HCT116 (cell line): ENCODE results near the gene PCDHB5. TPM values are rescaled to one million over a fixed set of nuclear protein-coding genes. Genes with fewer than 3 reads are reported as not detected.
"Not testable (repeated sequence)": the region's sequence is repeated elsewhere in the genome, so short reads cannot be mapped to it uniquely, and the experiment has no call there.

Source experiments
- ATAC-seq: fragments of 200-7000 bp; cut with Tn5 transposase; 2 replicates; pipeline ENCODE4 v1.9.1; 2020; ENCODE audit warnings: mild to moderate bottlenecking, moderate library complexity
- BruUV-seq: library from RNA; stranded (reverse); fragments of 400-500 nt; replicated peaks from 2 replicates; lab custom pipeline; 2021; lab: Mats Ljungman, UMichigan
- CTCF ChIA-PET: fragments of 300-600 bp; sonication (Branson Sonifier 250); formaldehyde crosslinking; loops from one replicate; lab custom pipeline; 2021; ENCODE audit warnings: antibody characterized with exemption; lab: Charles Lee
- POLR2A ChIA-PET: fragments of 300-600, 350-600 bp; sonication (Branson Sonifier 250); formaldehyde crosslinking; loops from one replicate; lab custom pipeline; 2021; ENCODE audit warnings: antibody characterized with exemption; lab: Charles Lee
- RAD21 ChIA-PET, 2 experiments: fragments of 300-600 bp; sonication (Branson Sonifier 250); formaldehyde crosslinking; loops; one replicate each; lab custom pipeline; 2023; ENCODE audit warnings: low total read pairs in 2 of 2; ENCODE audit not compliant: uncharacterized antibody in 2 of 2, unreplicated experiment in 2 of 2, low non-redundant PET in 1 of 2; lab: Charles Lee
- DNase-seq: peaks from one replicate; pipeline ENCODE4 v3.0.0-alpha.2; 2010; ENCODE audit warnings: low read depth, low spot score
- H2AFZ ChIP-seq: fragments of 200-600 bp; shearing (Covaris generic), sonication (generic); 2 replicates; pipeline ENCODE4 v1.6.1; 2017; ENCODE audit warnings: low read depth, mixed run types, mixed read lengths, antibody characterized with exemption, low read length; ENCODE audit not compliant: poor library complexity, severe bottlenecking
- H3K27ac ChIP-seq: 2 replicates; pipeline ENCODE4 v1.5.1; 2012; ENCODE audit warnings: low read depth, low read length
- H3K27me3 ChIP-seq: fragments of 200-600 bp; sonication (generic); 2 replicates; pipeline ENCODE4 v1.6.1; 2016; ENCODE audit warnings: mixed run types, low read length, mixed read lengths; ENCODE audit not compliant: insufficient read depth
- H3K36me3 ChIP-seq, 2 experiments: fragments of 200-500 bp in 1 of 2; fragments of 200-600 bp in 1 of 2; sonication (Bioruptor generic) in 1 of 2; sonication (generic) in 1 of 2; 2 replicates each; pipeline versions ENCODE4 v1.5.1 to v1.6.1; 2014 to 2016; ENCODE audit warnings: low read length in 2 of 2, inconsistent platforms in 1 of 2, mixed read lengths in 1 of 2, mixed run types in 1 of 2; ENCODE audit not compliant: insufficient read depth in 2 of 2, control insufficient read depth in 1 of 2
- H3K4me1 ChIP-seq, 2 experiments: fragments of 200-600 bp in 1 of 2; sonication (generic) in 1 of 2; 2 replicates each; pipeline versions ENCODE4 v1.5.1 to v1.6.1; 2012 to 2017; ENCODE audit warnings: low read length in 2 of 2, inconsistent platforms in 1 of 2, mild to moderate bottlenecking in 1 of 2, mixed read lengths in 1 of 2, mixed run types in 1 of 2, moderate library complexity in 1 of 2; ENCODE audit not compliant: insufficient read depth in 2 of 2, control insufficient read depth in 1 of 2
- H3K4me2 ChIP-seq: fragments of 200-600 bp; sonication (generic); 2 replicates; pipeline ENCODE4 v1.6.1; 2017; ENCODE audit warnings: mixed run types, low read length, mixed read lengths
- H3K4me3 ChIP-seq, 2 experiments: fragments of 200-600 bp in 1 of 2; sonication (generic) in 1 of 2; replicated peaks in 1 of 2; 2 replicates each; pipeline ENCODE4 v1.5.1; 2011 to 2016; ENCODE audit warnings: low read length in 2 of 2, control low read depth in 1 of 2, low read depth in 1 of 2, mild to moderate bottlenecking in 1 of 2, mixed read lengths in 1 of 2, mixed run types in 1 of 2
- H3K79me2 ChIP-seq: fragments of 200-600 bp; sonication (generic); 2 replicates; pipeline ENCODE4 v1.6.1; 2017; ENCODE audit warnings: mild to moderate bottlenecking, mixed run types, low read length, moderate library complexity, mixed read lengths; ENCODE audit not compliant: insufficient read depth
- H3K9ac ChIP-seq: fragments of 200-600 bp; sonication (generic); 2 replicates; pipeline ENCODE4 v1.6.1; 2016; ENCODE audit warnings: low read length, mixed read lengths
- H3K9me2 ChIP-seq: fragments of 200-600 bp; sonication (generic), shearing (Covaris generic); 2 replicates; pipeline ENCODE4 v1.6.1; 2017; ENCODE audit warnings: mixed run types, mild to moderate bottlenecking, moderate library complexity; ENCODE audit not compliant: insufficient read depth
- H3K9me3 ChIP-seq, 2 experiments: fragments of 200-500 bp in 1 of 2; fragments of 200-600 bp in 1 of 2; sonication (Bioruptor generic) in 1 of 2; sonication (generic) in 1 of 2; 2 replicates each; pipeline ENCODE4 v1.6.1; 2014 to 2017; ENCODE audit warnings: low read length in 2 of 2, mixed read lengths in 2 of 2, inconsistent platforms in 1 of 2, low read depth in 1 of 2, mild to moderate bottlenecking in 1 of 2, mixed run types in 1 of 2, moderate library complexity in 1 of 2; ENCODE audit not compliant: control insufficient read depth in 1 of 2, insufficient read depth in 1 of 2
- H4K20me1 ChIP-seq: fragments of 200-600 bp; sonication (generic), shearing (Covaris generic); 2 replicates; pipeline ENCODE4 v1.6.1; 2017; ENCODE audit warnings: mixed run types, mild to moderate bottlenecking, moderate library complexity; ENCODE audit not compliant: insufficient read depth
- EGR1 ChIP-seq: IDR thresholded peaks from 2 replicates; pipeline ENCODE4 v1.6.1; 2012; ENCODE audit warnings: low read depth
- ELF1 ChIP-seq: IDR thresholded peaks from 2 replicates; pipeline ENCODE4 v1.6.1; 2012; ENCODE audit warnings: low read depth, borderline replicate concordance
- RAD21 ChIP-seq: IDR thresholded peaks from 2 replicates; pipeline ENCODE4 v1.6.1; 2012; ENCODE audit warnings: low read depth, mild to moderate bottlenecking
- SIN3A ChIP-seq: IDR thresholded peaks from 2 replicates; pipeline ENCODE4 v1.6.1; 2012; ENCODE audit warnings: low read depth
- TCF7L2 ChIP-seq: IDR thresholded peaks from 2 replicates; pipeline ENCODE4 v1.7.0; 2011; ENCODE audit warnings: borderline replicate concordance, inconsistent platforms; ENCODE audit not compliant: insufficient read depth, insufficient read length; ENCODE audit errors: extremely low read depth
- ZBTB33 ChIP-seq: IDR thresholded peaks from 2 replicates; pipeline ENCODE4 v1.6.1; 2011; ENCODE audit warnings: mild to moderate bottlenecking, low read length, moderate library complexity; ENCODE audit not compliant: insufficient replicate concordance; ENCODE audit errors: extremely low read depth
- intact Hi-C: fragments of 100-400 bp; cut with micrococcal nuclease; formaldehyde crosslinking; loops from 2 replicates; pipeline ENCODE4 v1.10.0; 2022
- total RNA-seq: library from RNA; stranded (reverse); gene quantifications from one replicate; pipeline ENCODE4 v1.2.1, GENCODE V29; 2021; ENCODE audit not compliant: unreplicated experiment
- TF ChIP-seq, protein P1 (sequence below), 3 experiments: fragments of 200-600 bp in 1 of 3; sonication (generic) in 1 of 3; IDR thresholded peaks in 2 of 3; conservative IDR thresholded peaks in 1 of 3; 2 replicates each; pipeline ENCODE4 v1.5.1; 2012 to 2017; ENCODE audit warnings: low read depth in 2 of 3, low read length in 2 of 3, antibody characterized with exemption in 1 of 3, borderline replicate concordance in 1 of 3, control low read depth in 1 of 3, mild to moderate bottlenecking in 1 of 3, mixed read lengths in 1 of 3, mixed run types in 1 of 3, moderate library complexity in 1 of 3; ENCODE audit not compliant: insufficient read depth in 1 of 3

PCDHB5 gene
- total RNA-seq, 1 experiment from 2014 or later: not detected

- Histone ChIP-seq H3K4me1 (no peaks in the 10 kb centered on the region), H4K20me1 (no peaks in the 10 kb centered on the region), H3K27ac (no peak within 1 kb of the TSS), H3K36me3 (no peaks in the 10 kb centered on the region), H3K9me3 (peaks cover 0 to 4% of the 10 kb centered on the region in 2 experiments; a peak in 1 of 4 replicates), H3K27me3 (no peaks in the 10 kb centered on the region), H3K9me2 (no peaks in the 10 kb centered on the region), H2AFZ (no peak within 1 kb of the TSS), H3K4me2 (no peak within 1 kb of the TSS), H3K4me3 (no peak within 1 kb of the TSS), H3K79me2 (no peaks in the 10 kb centered on the region), H3K9ac (no peak within 1 kb of the TSS)
- BruUV-seq: no TSS peak
- CTCF ChIA-PET: no interaction called here
- DNase-seq (peak; percentile 16), ATAC-seq (no peak)
- POLR2A ChIA-PET: no interaction called here
- intact Hi-C loops: no loop called here
- RAD21 ChIA-PET: no interaction called here
- peak; percentile 46 for TF ChIP-seq RAD21
- TF ChIP-seq ELF1: no peak
- TF ChIP-seq, protein P1, sequence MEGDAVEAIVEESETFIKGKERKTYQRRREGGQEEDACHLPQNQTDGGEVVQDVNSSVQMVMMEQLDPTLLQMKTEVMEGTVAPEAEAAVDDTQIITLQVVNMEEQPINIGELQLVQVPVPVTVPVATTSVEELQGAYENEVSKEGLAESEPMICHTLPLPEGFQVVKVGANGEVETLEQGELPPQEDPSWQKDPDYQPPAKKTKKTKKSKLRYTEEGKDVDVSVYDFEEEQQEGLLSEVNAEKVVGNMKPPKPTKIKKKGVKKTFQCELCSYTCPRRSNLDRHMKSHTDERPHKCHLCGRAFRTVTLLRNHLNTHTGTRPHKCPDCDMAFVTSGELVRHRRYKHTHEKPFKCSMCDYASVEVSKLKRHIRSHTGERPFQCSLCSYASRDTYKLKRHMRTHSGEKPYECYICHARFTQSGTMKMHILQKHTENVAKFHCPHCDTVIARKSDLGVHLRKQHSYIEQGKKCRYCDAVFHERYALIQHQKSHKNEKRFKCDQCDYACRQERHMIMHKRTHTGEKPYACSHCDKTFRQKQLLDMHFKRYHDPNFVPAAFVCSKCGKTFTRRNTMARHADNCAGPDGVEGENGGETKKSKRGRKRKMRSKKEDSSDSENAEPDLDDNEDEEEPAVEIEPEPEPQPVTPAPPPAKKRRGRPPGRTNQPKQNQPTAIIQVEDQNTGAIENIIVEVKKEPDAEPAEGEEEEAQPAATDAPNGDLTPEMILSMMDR (IDR thresholded peaks at IDR 0.05 in 2 of 3, conservative IDR thresholded peaks at IDR 0.05 in 1 of 3; ENCODE audit: borderline replicate concordance in 1 of 3, insufficient read depth in 1 of 3, low read depth in 2 of 3, low read length in 2 of 3): peak; percentile 11 to 54 (median 29); a peak in 3 of 6 replicates
These were observed 34.7 kb upstream of the PCDHB5 start, which contains the start of gene PCDHB3 for GRCh38 chr5:141100243-141100805. PCDHB3 (plus strand) TSS chr5:141100473; CDS start chr5:141100650, 177 bp downstream.

- H3K4me2 ChIP-seq: no peak overlapping the region
- no peak overlapping the region for H3K27ac ChIP-seq
- H3K27me3 ChIP-seq: no peaks in the 10 kb centered on the region
- no peaks in the 10 kb centered on the region for H3K36me3 ChIP-seq
- no peak overlapping the region for H3K4me3 ChIP-seq
- ChIA-PET CTCF (no interaction called here), RAD21 (no interaction called here), POLR2A (no interaction called here)
- no peak overlapping the region for H3K9ac ChIP-seq
- DNase-seq: no peak
- ATAC-seq: no peak
- intact Hi-C loops: no loop called here
- H2AFZ ChIP-seq: no peak overlapping the region
- H3K9me2 ChIP-seq: no peaks in the 10 kb centered on the region
- BruUV-seq: no TSS peak
- peaks cover 0 to 4% of the 10 kb centered on the region in 2 experiments; a peak in 1 of 4 replicates for H3K9me3 ChIP-seq
- H3K79me2 ChIP-seq: no peaks in the 10 kb centered on the region
- no peaks in the 10 kb centered on the region for H4K20me1 ChIP-seq
- TF ChIP-seq RAD21 (no peak), EGR1 (no peak), ZBTB33 (no peak), TCF7L2 (no peak), SIN3A (no peak)
- TF ChIP-seq, all 23 proteins: peak for 0
- H3K4me1 ChIP-seq: no peaks in the 10 kb centered on the region
These were observed 33.9 kb upstream of the PCDHB5 start for GRCh38 chr5:141101059-141101458.

DNA sequence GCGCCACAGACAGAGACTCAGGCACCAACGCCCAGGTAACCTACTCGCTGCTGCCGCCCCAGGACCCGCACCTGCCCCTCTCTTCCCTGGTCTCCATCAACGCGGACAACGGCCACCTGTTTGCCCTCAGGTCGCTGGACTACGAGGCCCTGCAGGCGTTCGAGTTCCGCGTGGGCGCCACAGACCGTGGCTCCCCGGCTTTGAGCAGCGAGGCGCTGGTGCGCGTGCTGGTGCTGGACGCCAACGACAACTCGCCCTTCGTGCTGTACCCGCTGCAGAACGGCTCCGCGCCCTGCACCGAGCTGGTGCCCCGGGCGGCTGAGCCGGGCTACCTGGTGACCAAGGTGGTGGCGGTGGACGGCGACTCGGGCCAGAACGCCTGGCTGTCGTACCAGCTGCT is 32.9 kb upstream of the PCDHB5 start:
- ATAC-seq, H4K20me1 ChIP-seq, H3K79me2 ChIP-seq, H3K9me2 ChIP-seq, CTCF ChIA-PET, H3K27me3 ChIP-seq, RAD21 ChIA-PET, H3K4me3 ChIP-seq, H3K9me3 ChIP-seq, POLR2A ChIA-PET, intact Hi-C loops, H3K36me3 ChIP-seq, DNase-seq, H3K4me2 ChIP-seq, H2AFZ ChIP-seq, BruUV-seq, H3K4me1 ChIP-seq, H3K27ac ChIP-seq, H3K9ac ChIP-seq: not testable (repeated sequence)
